Progenitor cell of endocrine pancreas (in vitro differentiated cells): ENCODE data around the gene FAM8A1. TPM values are rescaled to one million over a fixed set of nuclear protein-coding genes. Genes with fewer than 3 reads are reported as not detected.
"Not testable (repeated sequence)": the region's sequence is repeated elsewhere in the genome, so short reads cannot be mapped to it uniquely, and the experiment has no call there.

ENCODE experiments used
- DNase-seq: peaks from one replicate; pipeline ENCODE4 v3.0.0; 2021; ENCODE audit warnings: low spot score; ENCODE audit not compliant: unreplicated experiment
- H3K27ac Mint-ChIP-seq: 2 replicates; pipeline ENCODE4 v1.8.0; 2021; ENCODE audit warnings: mild to moderate bottlenecking, moderate library complexity, mixed read lengths
- H3K27me3 Mint-ChIP-seq: 2 replicates; pipeline ENCODE4 v1.8.0; 2021; ENCODE audit warnings: mixed read lengths
- H3K36me3 Mint-ChIP-seq: 2 replicates; pipeline ENCODE4 v1.8.0; 2022; ENCODE audit warnings: mixed read lengths; ENCODE audit not compliant: insufficient read depth
- H3K4me1 Mint-ChIP-seq: 2 replicates; pipeline ENCODE4 v1.8.0; 2021; ENCODE audit warnings: low read depth, mixed read lengths
- H3K4me3 Mint-ChIP-seq: 2 replicates; pipeline ENCODE4 v1.8.0; 2021; ENCODE audit warnings: low read depth, mild to moderate bottlenecking, moderate library complexity, mixed read lengths
- H3K9me3 Mint-ChIP-seq: 2 replicates; pipeline ENCODE4 v1.8.0; 2021; ENCODE audit warnings: low read depth, mixed read lengths
- CTCF ChIP-seq: fragments of 200-600 bp; sonication (generic); IDR thresholded peaks from one replicate; pipeline ENCODE4 v1.5.0; 2021; ENCODE audit warnings: antibody characterized with exemption, mild to moderate bottlenecking; ENCODE audit not compliant: unreplicated experiment
- total RNA-seq: library from RNA; stranded (reverse); gene quantifications from 2 replicates; pipeline ENCODE4 v1.2.1, GENCODE V29; 2021

Gene FAM8A1
- total RNA-seq, 1 donor from 2014 or later, result 19.4 TPM

- Mint-ChIP-seq H3K36me3 (no peaks in the 10 kb centered on the region), H3K9me3 (no peaks in the 10 kb centered on the region), H3K27ac (no peak overlapping the region), H3K4me3 (no peak overlapping the region), H3K27me3 (no peaks in the 10 kb centered on the region), H3K4me1 (no peaks in the 10 kb centered on the region)
- TF ChIP-seq CTCF, result peak; percentile 81
- DNase-seq, result no peak
Measured at GRCh38 chr6:17584241-17584803, 15.8 kb upstream of the FAM8A1 start.

- Mint-ChIP-seq H3K4me1 (no peaks in the 10 kb centered on the region), H3K9me3 (no peaks in the 10 kb centered on the region), H3K36me3 (no peaks in the 10 kb centered on the region), H3K27ac (no peak overlapping the region), H3K27me3 (no peaks in the 10 kb centered on the region), H3K4me3 (no peak overlapping the region)
- DNase-seq, result no peak
- TF ChIP-seq CTCF, result peak; percentile 25
Measured at GRCh38 chr6:17585766-17586490, 14.2 kb upstream of the FAM8A1 start.

GRCh38 chr6:17586623-17587022, 13.5 kb upstream of the FAM8A1 start:
- H3K4me3 Mint-ChIP-seq, H3K4me1 Mint-ChIP-seq, H3K36me3 Mint-ChIP-seq, H3K27me3 Mint-ChIP-seq, H3K9me3 Mint-ChIP-seq, DNase-seq, H3K27ac Mint-ChIP-seq: not testable (repeated sequence)

GRCh38 chr6:17588011-17588410, 12.1 kb upstream of the FAM8A1 start:
- Mint-ChIP-seq H3K4me1 (no peaks in the 10 kb centered on the region), H3K27me3 (no peaks in the 10 kb centered on the region), H3K4me3 (no peak overlapping the region), H3K9me3 (no peaks in the 10 kb centered on the region), H3K27ac (no peak overlapping the region), H3K36me3 (no peaks in the 10 kb centered on the region)
- no peak for TF ChIP-seq CTCF
- no peak for DNase-seq

- no peak for DNase-seq
- H3K36me3 Mint-ChIP-seq, result no peaks in the 10 kb centered on the region
- H3K4me1 Mint-ChIP-seq, result no peaks in the 10 kb centered on the region
- H3K9me3 Mint-ChIP-seq, result no peaks in the 10 kb centered on the region
- H3K27ac Mint-ChIP-seq, result peak overlapping the region; percentile 47
- H3K4me3 Mint-ChIP-seq, result no peak overlapping the region
- no peak for TF ChIP-seq CTCF
- no peaks in the 10 kb centered on the region for H3K27me3 Mint-ChIP-seq
Measured at GRCh38 chr6:17589406-17590096, 10.6 kb upstream of the FAM8A1 start.
